Stimulated activated CD8-positive, alpha-beta memory T cell treated with anti-CD3 and anti-CD28 coated beads, Interleukin-4, amount 100 ng/mL, for 4 hours (primary cell): ENCODE results near the gene IRAG1.
A peak's percentile ranks its signal among the peaks of the same experiment; 100 is the strongest.

Experiments
- DNase-seq, 2 donors: peaks; one replicate each; pipeline ENCODE4 v3.0.0-alpha.2; 2020; ENCODE audit warnings: low read depth in 2 of 2, low spot score in 1 of 2

Gene IRAG1

GRCh38 chr11:10693509-10694081, at the start of gene IRAG1:
Gene IRAG1, minus strand, starts transcription at chr11:10693755. Its CDS starts 153 bp downstream, at chr11:10693602.
- no peak for DNase-seq

DNA sequence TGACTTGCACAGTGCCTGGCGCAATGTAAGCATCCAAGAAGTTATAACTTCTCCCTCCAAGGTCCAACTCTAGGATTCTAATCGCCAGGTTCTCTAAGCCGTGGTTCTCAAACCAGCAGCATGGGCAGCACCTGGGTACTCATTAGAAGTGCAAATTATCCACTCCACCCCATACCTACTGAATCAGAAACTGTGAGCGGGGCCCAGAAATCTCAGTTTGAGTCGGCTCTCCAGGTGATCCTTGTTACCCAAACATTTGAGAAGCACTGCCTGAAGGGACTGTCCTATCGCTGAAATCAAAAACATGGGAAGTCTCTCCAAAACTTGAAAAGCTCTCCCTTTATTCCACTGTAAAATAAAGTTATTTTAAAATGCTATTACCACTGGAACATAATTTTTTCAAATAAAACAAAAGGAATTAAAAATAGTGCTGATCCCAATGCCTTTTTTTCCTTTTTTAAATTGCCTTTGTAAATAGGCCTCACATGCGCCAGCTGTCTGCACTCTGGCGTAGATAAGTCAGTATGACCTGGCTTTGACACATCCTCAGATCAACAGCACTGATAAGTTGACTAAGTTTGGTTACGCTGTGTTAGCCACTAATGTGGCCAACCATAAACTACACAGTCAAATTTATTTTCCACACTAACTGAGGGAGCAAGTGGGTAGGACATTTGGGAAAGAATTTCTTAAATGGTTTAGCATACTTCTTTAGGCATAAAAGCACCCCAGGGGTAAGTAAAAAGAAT, 49.1 kb upstream of the IRAG1 start:
- no peak for DNase-seq

DNA sequence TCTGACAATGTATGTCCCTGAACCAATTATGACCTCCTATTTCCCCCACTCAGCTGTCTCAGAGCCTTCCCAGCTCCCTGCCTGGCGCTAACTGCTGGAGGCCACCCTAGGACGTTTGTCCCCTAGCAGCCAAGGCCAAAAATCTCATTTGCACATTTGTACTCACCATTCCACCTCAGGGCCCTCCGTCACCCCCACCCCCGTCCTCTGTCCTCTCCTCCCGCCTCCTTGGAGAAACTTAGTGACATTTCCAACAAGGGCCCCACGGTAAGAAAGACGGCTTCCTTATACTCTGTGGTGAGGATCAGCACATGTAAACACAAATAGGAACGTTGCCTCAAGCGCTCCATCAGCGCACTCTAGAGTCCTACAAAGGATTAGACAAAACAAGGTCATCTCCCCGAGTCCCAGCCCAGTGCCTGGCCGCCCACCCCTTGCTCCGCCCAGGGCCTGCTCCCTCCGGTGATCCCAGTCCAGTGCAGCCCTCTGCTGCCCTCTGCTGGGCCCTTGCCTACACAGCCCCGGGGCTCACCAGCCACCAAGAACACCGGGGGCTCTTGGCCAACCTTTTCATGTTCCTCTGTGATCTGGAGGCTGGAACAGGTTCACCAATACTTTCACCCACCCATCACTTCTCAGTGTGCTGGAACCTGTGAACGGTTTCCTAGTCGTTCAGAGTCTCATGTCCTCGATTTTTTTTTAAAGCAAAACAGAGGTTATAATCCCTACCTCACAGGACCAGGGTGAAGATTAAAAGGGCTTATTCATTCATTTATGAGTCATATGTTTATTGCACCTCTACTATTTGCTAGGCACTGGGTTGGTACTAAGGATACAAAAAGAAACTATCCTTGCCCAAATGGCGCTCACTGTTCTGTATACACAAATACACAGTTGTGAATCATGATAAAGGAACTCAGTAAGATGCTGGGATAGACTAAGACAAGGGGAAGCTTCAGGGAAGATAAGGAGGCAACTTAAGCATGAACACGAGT, 42.2 kb upstream of the IRAG1 start:
- DNase-seq: peak; percentile 70 to 79

- DNase-seq: no peak
Observed at GRCh38 chr11:10731064-10731680, 37.6 kb upstream of the IRAG1 start.

DNA sequence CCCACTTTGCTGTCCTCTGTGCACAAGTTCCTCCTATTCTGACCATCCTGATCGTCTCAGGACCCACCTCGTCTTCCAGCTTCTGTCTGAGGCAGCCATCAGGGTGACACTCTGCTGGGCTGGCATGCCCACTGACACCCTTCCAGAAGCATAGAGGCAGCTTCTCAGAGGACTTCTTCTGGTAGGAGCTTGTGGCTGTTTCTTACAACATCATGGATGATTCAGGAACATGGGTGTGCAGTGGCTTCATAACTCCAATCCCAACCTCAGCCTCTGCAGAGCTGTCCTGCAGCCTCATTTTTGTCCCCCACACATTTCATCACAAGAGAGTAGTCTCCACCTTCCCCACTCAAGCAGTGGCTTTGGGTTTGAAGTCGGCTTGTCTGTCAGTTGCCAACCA, 36.6 kb upstream of the IRAG1 start:
- DNase-seq: no peak

- no peak for DNase-seq
Observed at GRCh38 chr11:10728789-10729472, 35.4 kb upstream of the IRAG1 start.

DNA sequence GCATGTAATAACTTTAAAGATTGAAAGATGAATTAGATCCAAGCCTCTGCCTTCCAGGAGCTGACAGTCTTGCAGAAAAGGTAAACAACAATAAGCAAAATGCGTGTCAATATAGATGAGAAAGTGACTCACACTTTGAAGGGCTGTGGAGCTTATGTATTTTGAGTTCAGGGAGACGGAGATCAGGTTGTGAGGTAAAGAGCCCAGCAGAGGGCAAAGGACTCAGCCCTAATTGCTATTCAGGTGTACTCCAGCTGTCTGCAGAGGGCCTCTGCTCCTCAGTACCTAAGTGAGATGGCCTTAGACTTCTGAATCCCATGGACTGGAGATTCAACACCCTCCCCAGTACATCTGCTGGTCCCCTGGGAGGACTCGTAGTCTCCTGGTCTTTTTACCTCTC, 34.6 kb upstream of the IRAG1 start:
- DNase-seq: no peak

GRCh38 chr11:10727146-10727851, 33.7 kb upstream of the IRAG1 start:
- DNase-seq: no peak

DNA sequence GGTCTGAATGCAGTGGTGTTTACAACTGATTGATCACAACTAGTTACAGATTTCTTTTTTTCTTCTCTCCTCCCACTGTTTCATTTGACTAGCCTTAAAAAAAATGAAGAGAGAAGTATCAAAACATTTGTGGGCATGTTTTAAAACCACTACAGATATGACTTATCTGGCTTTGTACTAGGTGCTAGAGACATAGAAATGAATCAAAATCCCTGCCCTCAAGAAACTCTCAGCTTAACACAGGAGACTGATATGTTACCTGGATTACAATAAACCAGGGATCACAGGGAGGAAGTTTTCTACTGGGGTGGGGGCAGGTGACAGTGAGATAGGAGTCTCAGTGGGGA, 32.3 kb upstream of the IRAG1 start:
- no peak for DNase-seq

- DNase-seq: no peak
Observed at GRCh38 chr11:10725114-10725906, 31.8 kb upstream of the IRAG1 start.

- no peak for DNase-seq
Observed at GRCh38 chr11:10722307-10722706, 28.8 kb upstream of the IRAG1 start.

DNA sequence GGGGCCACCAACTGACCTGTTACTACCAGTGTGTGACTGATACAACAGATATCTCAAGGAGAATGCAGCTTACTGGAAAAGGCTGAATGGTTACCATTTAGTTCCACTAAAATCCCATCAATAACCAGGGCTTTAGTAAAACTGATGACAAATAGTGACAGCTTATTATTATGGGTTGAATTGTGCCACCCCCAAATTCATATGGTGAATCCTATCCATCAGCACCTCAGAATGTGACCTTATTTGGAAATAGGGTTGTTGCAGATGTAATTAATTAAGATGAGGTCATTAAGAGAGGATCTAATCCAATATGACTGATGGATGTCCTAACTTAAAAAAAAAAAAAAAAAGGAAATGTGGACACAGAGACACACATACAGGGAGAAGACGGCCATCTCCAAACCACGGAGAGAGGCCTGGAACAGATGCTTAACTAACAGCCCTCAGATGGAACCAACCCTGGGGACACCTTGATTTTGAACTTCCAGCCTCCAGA, 27.4 kb upstream of the IRAG1 start:
- no peak for DNase-seq

- DNase-seq: no peak
Observed at GRCh38 chr11:10719616-10720015, 26.1 kb upstream of the IRAG1 start.

DNA sequence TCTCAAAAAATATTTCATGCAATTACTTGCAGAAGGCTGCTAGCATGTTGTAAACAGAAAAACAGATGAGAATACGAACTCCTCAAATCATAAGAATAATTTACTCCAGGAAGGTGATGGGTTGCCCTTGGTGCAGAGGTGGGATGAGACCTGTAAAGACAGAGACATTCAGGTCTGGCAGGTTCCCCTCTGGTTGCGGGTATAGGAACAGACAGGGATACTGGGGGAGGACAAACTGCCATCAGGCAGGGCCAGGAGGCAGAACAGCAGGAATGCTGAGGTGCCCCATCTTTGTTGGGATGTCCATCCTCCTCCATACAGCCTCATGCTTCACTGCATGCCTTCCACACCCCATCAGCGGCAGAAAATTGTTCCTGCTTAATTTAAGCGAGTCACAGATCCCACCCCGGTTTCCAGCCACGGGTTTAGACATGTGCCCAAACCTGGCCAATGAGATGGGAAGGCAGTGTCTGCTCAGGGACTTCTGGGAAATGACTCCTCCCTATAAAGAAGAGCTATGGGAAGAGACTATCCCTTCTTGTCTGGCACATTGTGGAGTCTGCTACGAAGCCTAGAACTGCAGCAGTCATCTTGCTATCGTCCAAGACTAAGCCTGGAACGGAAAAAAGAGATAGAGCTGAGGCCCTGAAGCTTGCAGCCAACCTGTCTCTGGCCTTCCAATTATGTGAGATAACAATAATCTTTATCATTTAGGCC, 23.1 kb upstream of the IRAG1 start:
- DNase-seq: no peak

- no peak for DNase-seq
Observed at GRCh38 chr11:10716122-10716521, 22.6 kb upstream of the IRAG1 start.

DNA sequence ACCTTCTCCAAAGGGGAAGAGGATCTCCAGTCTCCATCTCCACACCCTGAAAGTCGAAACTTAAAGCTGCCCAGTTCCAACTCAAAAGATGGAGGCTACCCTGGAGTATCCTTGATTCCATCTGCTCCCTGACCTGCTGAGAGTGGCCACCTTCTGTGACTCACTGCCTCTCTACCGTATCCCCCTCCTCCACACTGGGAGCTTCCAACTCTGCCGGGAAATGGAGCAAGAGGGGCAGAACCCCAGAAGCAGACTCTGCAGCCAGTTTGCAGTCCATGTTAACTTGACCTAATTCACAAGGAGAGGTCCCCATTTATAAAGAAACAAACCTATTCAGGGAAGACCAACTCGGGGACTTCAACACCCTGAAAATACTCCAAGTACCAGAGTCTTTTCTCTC, 22.0 kb upstream of the IRAG1 start:
- no peak for DNase-seq

DNA sequence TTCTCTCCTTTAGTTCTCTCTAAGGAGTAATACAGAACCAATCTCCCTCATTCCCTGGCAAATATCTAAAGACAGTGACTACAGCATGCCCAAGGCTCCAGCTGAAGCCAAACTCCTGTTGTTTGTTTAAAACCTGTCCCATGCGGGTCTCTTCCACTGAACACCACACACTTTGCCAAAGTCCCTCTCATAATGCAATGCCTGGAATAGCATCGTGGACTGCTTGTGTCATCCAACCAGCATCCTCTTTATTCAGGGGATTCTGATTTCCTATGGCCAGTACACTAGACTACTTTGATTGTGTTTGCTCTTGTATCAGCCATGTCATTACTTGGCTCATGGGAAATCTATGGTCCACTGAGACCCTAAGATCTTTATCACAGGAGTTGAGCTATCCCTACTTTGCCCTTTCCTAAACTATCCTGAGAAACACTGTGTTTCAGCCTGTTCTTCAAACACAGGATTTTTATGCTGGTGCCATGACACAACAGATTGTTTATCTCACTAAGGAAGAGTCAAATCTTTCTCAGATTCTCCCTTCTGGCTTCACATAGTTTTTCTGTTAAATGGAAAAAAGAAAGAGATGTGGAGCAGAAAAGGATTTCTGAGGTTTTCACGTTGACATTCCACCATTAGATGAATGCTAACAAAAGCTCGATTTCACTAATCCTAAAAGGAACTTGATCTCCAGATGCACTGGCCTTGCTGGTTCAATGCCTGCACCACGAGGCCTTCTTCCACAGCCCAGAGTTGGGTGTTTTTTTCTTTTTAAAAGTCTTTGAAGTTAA, 15.9 kb upstream of the IRAG1 start:
- no peak for DNase-seq

GRCh38 chr11:10708131-10708530, 14.6 kb upstream of the IRAG1 start:
- DNase-seq: no peak
